ENCODE data around the gene RAD51B.

DNA sequence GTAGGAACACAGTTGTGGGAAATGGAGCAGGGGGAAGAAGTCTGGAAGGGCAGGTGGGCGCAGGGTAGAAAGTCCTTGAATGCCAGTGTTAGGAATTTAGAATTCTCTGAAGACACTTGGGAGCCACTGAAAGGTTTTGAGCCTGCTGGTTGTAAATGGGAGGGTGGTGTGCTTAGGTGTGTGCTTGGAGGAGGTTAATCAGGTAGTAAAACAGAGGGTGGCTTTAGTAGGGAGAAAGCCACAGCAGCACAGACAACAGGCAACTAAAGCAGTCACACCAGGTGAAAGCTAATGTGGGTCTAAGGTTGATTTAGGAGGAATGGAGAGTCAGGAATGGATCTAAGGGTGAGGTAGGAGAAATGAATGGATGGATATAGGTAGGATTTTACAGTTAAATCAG is 588.2 kb downstream of the RAD51B start:
- no peak for TF ChIP-seq CTCF (IDR thresholded peaks at IDR 0.05; ENCODE audit: insufficient read depth, low read length)
- TF ChIP-seq, protein P1, sequence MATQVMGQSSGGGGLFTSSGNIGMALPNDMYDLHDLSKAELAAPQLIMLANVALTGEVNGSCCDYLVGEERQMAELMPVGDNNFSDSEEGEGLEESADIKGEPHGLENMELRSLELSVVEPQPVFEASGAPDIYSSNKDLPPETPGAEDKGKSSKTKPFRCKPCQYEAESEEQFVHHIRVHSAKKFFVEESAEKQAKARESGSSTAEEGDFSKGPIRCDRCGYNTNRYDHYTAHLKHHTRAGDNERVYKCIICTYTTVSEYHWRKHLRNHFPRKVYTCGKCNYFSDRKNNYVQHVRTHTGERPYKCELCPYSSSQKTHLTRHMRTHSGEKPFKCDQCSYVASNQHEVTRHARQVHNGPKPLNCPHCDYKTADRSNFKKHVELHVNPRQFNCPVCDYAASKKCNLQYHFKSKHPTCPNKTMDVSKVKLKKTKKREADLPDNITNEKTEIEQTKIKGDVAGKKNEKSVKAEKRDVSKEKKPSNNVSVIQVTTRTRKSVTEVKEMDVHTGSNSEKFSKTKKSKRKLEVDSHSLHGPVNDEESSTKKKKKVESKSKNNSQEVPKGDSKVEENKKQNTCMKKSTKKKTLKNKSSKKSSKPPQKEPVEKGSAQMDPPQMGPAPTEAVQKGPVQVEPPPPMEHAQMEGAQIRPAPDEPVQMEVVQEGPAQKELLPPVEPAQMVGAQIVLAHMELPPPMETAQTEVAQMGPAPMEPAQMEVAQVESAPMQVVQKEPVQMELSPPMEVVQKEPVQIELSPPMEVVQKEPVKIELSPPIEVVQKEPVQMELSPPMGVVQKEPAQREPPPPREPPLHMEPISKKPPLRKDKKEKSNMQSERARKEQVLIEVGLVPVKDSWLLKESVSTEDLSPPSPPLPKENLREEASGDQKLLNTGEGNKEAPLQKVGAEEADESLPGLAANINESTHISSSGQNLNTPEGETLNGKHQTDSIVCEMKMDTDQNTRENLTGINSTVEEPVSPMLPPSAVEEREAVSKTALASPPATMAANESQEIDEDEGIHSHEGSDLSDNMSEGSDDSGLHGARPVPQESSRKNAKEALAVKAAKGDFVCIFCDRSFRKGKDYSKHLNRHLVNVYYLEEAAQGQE (IDR thresholded peaks at IDR 0.05; ENCODE audit: insufficient replicate concordance, low read depth), result no peak
- TF ChIP-seq POLR2AphosphoS5 (IDR thresholded peaks at IDR 0.05; ENCODE audit: low read depth), result no peak
- TF ChIP-seq GABPA (IDR thresholded peaks at IDR 0.05; ENCODE audit: low read depth), result no peak

All from HL-60 (cell line).